ENCODE measurements around the gene NLK. TPM values are rescaled to one million over a fixed set of nuclear protein-coding genes. Genes with fewer than 3 reads are reported as not detected.
"Not testable (repeated sequence)": the region's sequence is repeated elsewhere in the genome, so short reads cannot be mapped to it uniquely, and the experiment has no call there.

NLK gene
- total RNA-seq, 2 experiments from 2014 or later, result 7.1 to 8.8 TPM

GRCh38 chr17:28093999-28094716, 51.7 kb downstream of the NLK start:
- Mint-ChIP-seq H3K27me3 (no peaks in the 10 kb centered on the region), H3K4me1 (peaks cover 10% of the 10 kb centered on the region), H3K9me3 (ENCODE audit: low read depth) (peaks cover 2% of the 10 kb centered on the region), H3K4me3 (no peak overlapping the region), H3K27ac (no peak overlapping the region), H3K36me3 (ENCODE audit: low read depth) (peaks cover 2% of the 10 kb centered on the region)
- POLR2A ChIA-PET, result interaction anchor here (0.6 kb wide), 1 partner anchor 9 kb away, joined by 4 read pairs; no protein-coding TSS in a partner anchor
- ATAC-seq (no peak), DNase-seq (no peak)
- CTCF ChIA-PET, result interaction anchor here (0.9 to 1.2 kb wide), 3 partner anchors 14 to 289 kb away, joined by 3 to 4 read pairs (median 4); no protein-coding TSS in a partner anchor
- intact Hi-C loops (cut with DNase I, micrococcal nuclease), result loop anchor here in 1 of 2 experiments (10.0 kb wide), 1 partner anchor 49 kb away; the partner anchor contains the start of gene NLK

GRCh38 chr17:28096756-28097155, 54.3 kb downstream of the NLK start:
- Mint-ChIP-seq H3K36me3 (ENCODE audit: low read depth) (peaks cover 5% of the 10 kb centered on the region), H3K4me3 (no peak overlapping the region), H3K27me3 (no peaks in the 10 kb centered on the region), H3K9me3 (ENCODE audit: low read depth) (no peaks in the 10 kb centered on the region), H3K27ac (no peak overlapping the region), H3K4me1 (no peaks in the 10 kb centered on the region)
- ChIA-PET CTCF (no interaction called here), POLR2A (no interaction called here)
- ATAC-seq, result no peak
- intact Hi-C loops (cut with DNase I, micrococcal nuclease), result loop anchor here in 1 of 2 experiments (10.0 kb wide), 1 partner anchor 52 kb away; the partner anchor contains the start of gene NLK
- no peak for DNase-seq

GRCh38 chr17:28097254-28097653, 54.8 kb downstream of the NLK start:
- H3K9me3 Mint-ChIP-seq (ENCODE audit: low read depth), result no peaks in the 10 kb centered on the region
- H3K4me3 Mint-ChIP-seq, result no peak overlapping the region

GRCh38 chr17:28097901-28098300, 55.4 kb downstream of the NLK start:
- POLR2A ChIA-PET, result no interaction called here
- H3K4me1 Mint-ChIP-seq, result no peaks in the 10 kb centered on the region
- no peak overlapping the region for H3K4me3 Mint-ChIP-seq
- intact Hi-C loops (cut with DNase I, micrococcal nuclease), result loop anchor here (2.0 to 10.0 kb wide), 2 partner anchors 19 to 53 kb away; partner anchors contain the start of gene NLK (in 1 of the 2)
- DNase-seq, result no peak
- H3K27ac Mint-ChIP-seq, result no peak overlapping the region
- no peak for ATAC-seq
- CTCF ChIA-PET, result interaction anchor here (0.5 kb wide), 1 partner anchor 10 kb away, joined by 3 read pairs; no protein-coding TSS in a partner anchor
- no peaks in the 10 kb centered on the region for H3K27me3 Mint-ChIP-seq
- H3K9me3 Mint-ChIP-seq (ENCODE audit: low read depth), result no peaks in the 10 kb centered on the region
- H3K36me3 Mint-ChIP-seq (ENCODE audit: low read depth), result peaks cover 5% of the 10 kb centered on the region

More at GRCh38 chr17:28097254-28097653, 54.8 kb downstream of the NLK start:
- ChIA-PET POLR2A (no interaction called here), CTCF (interaction anchor here (0.5 kb wide), 1 partner anchor 9 kb away, joined by 3 read pairs; no protein-coding TSS in a partner anchor)
- H3K27ac Mint-ChIP-seq, result no peak overlapping the region
- no peak for DNase-seq
- intact Hi-C loops (cut with DNase I, micrococcal nuclease), result loop anchor here in 1 of 2 experiments (10.0 kb wide), 1 partner anchor 52 kb away; the partner anchor contains the start of gene NLK
- no peaks in the 10 kb centered on the region for H3K27me3 Mint-ChIP-seq
- no peak for ATAC-seq
- H3K36me3 Mint-ChIP-seq (ENCODE audit: low read depth), result peaks cover 5% of the 10 kb centered on the region
- H3K4me1 Mint-ChIP-seq, result no peaks in the 10 kb centered on the region

- intact Hi-C loops (cut with DNase I, micrococcal nuclease), result loop anchor here (2.0 to 10.0 kb wide), 2 partner anchors 20 to 54 kb away; partner anchors contain the start of gene NLK (in 1 of the 2)
- H3K9me3 Mint-ChIP-seq (ENCODE audit: low read depth); POLR2A ChIA-PET; DNase-seq; CTCF ChIA-PET; H3K4me3 Mint-ChIP-seq; ATAC-seq; H3K27me3 Mint-ChIP-seq; H3K4me1 Mint-ChIP-seq; H3K27ac Mint-ChIP-seq; H3K36me3 Mint-ChIP-seq (ENCODE audit: low read depth): not testable (repeated sequence)
These were observed 56.1 kb downstream of the NLK start for GRCh38 chr17:28098591-28098990.

GRCh38 chr17:28100251-28100650, 57.8 kb downstream of the NLK start:
- no peak for DNase-seq
- CTCF ChIA-PET, result interaction anchor here (1.1 kb wide), 1 partner anchor 17 kb away, joined by 3 read pairs; no protein-coding TSS in a partner anchor
- Mint-ChIP-seq H3K27ac (no peak overlapping the region), H3K4me3 (no peak overlapping the region), H3K27me3 (no peaks in the 10 kb centered on the region), H3K4me1 (peaks cover 3% of the 10 kb centered on the region), H3K9me3 (ENCODE audit: low read depth) (no peaks in the 10 kb centered on the region), H3K36me3 (ENCODE audit: low read depth) (peaks cover 5% of the 10 kb centered on the region)
- POLR2A ChIA-PET, result interaction anchor here (0.7 kb wide), 1 partner anchor 32 kb away, joined by 3 read pairs; no protein-coding TSS in a partner anchor
- no peak for ATAC-seq
- intact Hi-C loops (cut with DNase I, micrococcal nuclease), result no loop called here

- peaks cover 3% of the 10 kb centered on the region for H3K4me1 Mint-ChIP-seq
- ChIA-PET POLR2A (no interaction called here), CTCF (interaction anchor here (0.7 to 1.1 kb wide), 3 partner anchors 18 to 108 kb away, joined by 3 to 5 read pairs (median 3); no protein-coding TSS in a partner anchor)
- H3K27me3 Mint-ChIP-seq, result no peaks in the 10 kb centered on the region
- H3K9me3 Mint-ChIP-seq (ENCODE audit: low read depth), result no peaks in the 10 kb centered on the region
- DNase-seq, result no peak
- H3K27ac Mint-ChIP-seq, result no peak overlapping the region
- peaks cover 5% of the 10 kb centered on the region for H3K36me3 Mint-ChIP-seq (ENCODE audit: low read depth)
- no peak overlapping the region for H3K4me3 Mint-ChIP-seq
- no peak for ATAC-seq
- intact Hi-C loops (cut with DNase I, micrococcal nuclease), result no loop called here
These were observed 58.5 kb downstream of the NLK start for GRCh38 chr17:28100936-28101335.

GRCh38 chr17:28101919-28102318, 59.4 kb downstream of the NLK start:
- Mint-ChIP-seq H3K9me3 (ENCODE audit: low read depth) (no peaks in the 10 kb centered on the region), H3K27ac (no peak overlapping the region), H3K4me1 (peaks cover 3% of the 10 kb centered on the region), H3K27me3 (no peaks in the 10 kb centered on the region), H3K4me3 (no peak overlapping the region), H3K36me3 (ENCODE audit: low read depth) (peaks cover 5% of the 10 kb centered on the region)
- ChIA-PET POLR2A (no interaction called here), CTCF (interaction anchor here (1.1 kb wide), 1 partner anchor 107 kb away, joined by 5 read pairs; no protein-coding TSS in a partner anchor)
- intact Hi-C loops (cut with DNase I, micrococcal nuclease), result no loop called here
- ATAC-seq (no peak), DNase-seq (no peak)

- Mint-ChIP-seq H3K4me1 (peaks cover 3% of the 10 kb centered on the region), H3K36me3 (ENCODE audit: low read depth) (peaks cover 7% of the 10 kb centered on the region), H3K9me3 (ENCODE audit: low read depth) (peaks cover 4% of the 10 kb centered on the region), H3K4me3 (no peak overlapping the region), H3K27ac (no peak overlapping the region), H3K27me3 (no peaks in the 10 kb centered on the region)
- ATAC-seq (no peak), DNase-seq (no peak)
- ChIA-PET POLR2A (no interaction called here), CTCF (interaction anchor here (1.3 kb wide), 1 partner anchor 10 kb away, joined by 3 read pairs; no protein-coding TSS in a partner anchor)
- intact Hi-C loops (cut with DNase I, micrococcal nuclease), result no loop called here
These were observed 63.0 kb downstream of the NLK start for GRCh38 chr17:28105501-28105900.

- Mint-ChIP-seq H3K27ac (no peak overlapping the region), H3K9me3 (ENCODE audit: low read depth) (peaks cover 4% of the 10 kb centered on the region), H3K36me3 (ENCODE audit: low read depth) (peaks cover 4% of the 10 kb centered on the region), H3K27me3 (no peaks in the 10 kb centered on the region), H3K4me1 (peaks cover 8% of the 10 kb centered on the region), H3K4me3 (no peak overlapping the region)
- no peak for DNase-seq
- CTCF ChIA-PET, result no interaction called here
- no peak for ATAC-seq
- intact Hi-C loops (cut with DNase I, micrococcal nuclease), result no loop called here
- POLR2A ChIA-PET, result no interaction called here
These were observed 67.7 kb downstream of the NLK start for GRCh38 chr17:28110184-28110583.

- no peak for DNase-seq
- no peak overlapping the region for H3K27ac Mint-ChIP-seq
- peaks cover 16% of the 10 kb centered on the region for H3K4me1 Mint-ChIP-seq
- peaks cover 4% of the 10 kb centered on the region for H3K9me3 Mint-ChIP-seq (ENCODE audit: low read depth)
- POLR2A ChIA-PET, result interaction anchor here (0.6 kb wide), 1 partner anchor 71 kb away, joined by 5 read pairs; no protein-coding TSS in a partner anchor
- peaks cover 4% of the 10 kb centered on the region for H3K36me3 Mint-ChIP-seq (ENCODE audit: low read depth)
- intact Hi-C loops (cut with DNase I, micrococcal nuclease), result no loop called here
- H3K27me3 Mint-ChIP-seq, result no peaks in the 10 kb centered on the region
- no peak for ATAC-seq
- H3K4me3 Mint-ChIP-seq, result no peak overlapping the region
- CTCF ChIA-PET, result interaction anchor here (1.0 kb wide), 1 partner anchor 116 kb away, joined by 3 read pairs; no protein-coding TSS in a partner anchor
These were observed 69.7 kb downstream of the NLK start for GRCh38 chr17:28112181-28112580.

Data from activated CD4-positive, alpha-beta T cell treated with anti-CD3 and anti-CD28 coated beads for 36 hours (primary cell).